ENCODE measurements around the gene IL31RA. TPM values are rescaled to one million over a fixed set of nuclear protein-coding genes. Genes with fewer than 3 reads are reported as not detected.

IL31RA gene
- total RNA-seq, 4 donors from 2014 or later = 0.07 TPM; not detected in 3

DNA sequence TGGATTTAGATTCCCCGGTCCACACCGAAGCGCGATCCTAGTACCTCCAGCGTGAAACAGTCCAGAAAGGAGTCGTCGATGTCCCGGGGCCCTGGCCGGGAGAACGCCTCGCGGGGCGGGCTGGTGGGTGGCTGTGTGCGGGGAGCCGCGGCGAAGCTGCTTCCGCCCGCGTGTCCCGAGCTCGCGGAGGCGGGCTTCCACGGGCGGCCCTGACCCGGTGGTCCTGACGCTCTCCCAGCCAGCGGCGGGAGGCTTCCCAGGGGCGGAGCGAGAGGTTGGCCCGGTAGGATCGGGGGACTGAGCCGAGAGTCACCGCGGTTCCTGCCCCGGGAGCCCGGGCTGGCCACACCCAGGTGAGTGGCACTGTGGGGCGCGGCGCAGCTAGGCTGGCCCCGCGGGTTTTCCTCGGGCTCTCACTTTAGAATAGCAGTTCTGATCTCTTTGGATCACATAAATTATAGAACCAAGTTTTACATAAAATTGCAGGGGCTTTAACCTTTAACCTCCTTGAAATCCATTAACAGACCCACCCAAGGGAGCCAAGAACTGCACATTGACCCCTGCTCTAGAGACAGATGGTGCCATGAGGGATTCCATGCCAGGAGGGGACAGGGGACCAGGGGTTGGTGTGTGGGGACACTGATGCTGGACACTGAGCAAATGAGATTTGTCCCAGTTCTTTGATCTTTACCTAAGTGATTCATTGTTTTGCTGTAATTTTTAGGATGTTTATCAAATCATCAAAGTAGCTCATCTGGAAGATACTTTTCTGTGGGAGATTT, 29.2 kb upstream of the IL31RA start:
- Histone ChIP-seq H3K27me3 (peaks cover 0 to 5% of the 10 kb centered on the region in 2 donors), H3K4me1 (peaks cover 0 to 4% of the 10 kb centered on the region in 2 donors), H3K9me3 (no peaks in the 10 kb centered on the region), H3K36me3 (no peaks in the 10 kb centered on the region), H3K4me3 (peak overlapping the region in 1 of 2 donors; percentile 6), H3K27ac (no peak overlapping the region)
- TF ChIP-seq, protein P1, sequence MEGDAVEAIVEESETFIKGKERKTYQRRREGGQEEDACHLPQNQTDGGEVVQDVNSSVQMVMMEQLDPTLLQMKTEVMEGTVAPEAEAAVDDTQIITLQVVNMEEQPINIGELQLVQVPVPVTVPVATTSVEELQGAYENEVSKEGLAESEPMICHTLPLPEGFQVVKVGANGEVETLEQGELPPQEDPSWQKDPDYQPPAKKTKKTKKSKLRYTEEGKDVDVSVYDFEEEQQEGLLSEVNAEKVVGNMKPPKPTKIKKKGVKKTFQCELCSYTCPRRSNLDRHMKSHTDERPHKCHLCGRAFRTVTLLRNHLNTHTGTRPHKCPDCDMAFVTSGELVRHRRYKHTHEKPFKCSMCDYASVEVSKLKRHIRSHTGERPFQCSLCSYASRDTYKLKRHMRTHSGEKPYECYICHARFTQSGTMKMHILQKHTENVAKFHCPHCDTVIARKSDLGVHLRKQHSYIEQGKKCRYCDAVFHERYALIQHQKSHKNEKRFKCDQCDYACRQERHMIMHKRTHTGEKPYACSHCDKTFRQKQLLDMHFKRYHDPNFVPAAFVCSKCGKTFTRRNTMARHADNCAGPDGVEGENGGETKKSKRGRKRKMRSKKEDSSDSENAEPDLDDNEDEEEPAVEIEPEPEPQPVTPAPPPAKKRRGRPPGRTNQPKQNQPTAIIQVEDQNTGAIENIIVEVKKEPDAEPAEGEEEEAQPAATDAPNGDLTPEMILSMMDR (IDR thresholded peaks at IDR 0.05) = no peak
- no peak for TF ChIP-seq POLR2A (IDR thresholded peaks at IDR 0.05)
- intact Hi-C loops (cut with DNase I; ENCODE audit: low total_unique reads) = no loop called here
- no peak for DNase-seq

DNA sequence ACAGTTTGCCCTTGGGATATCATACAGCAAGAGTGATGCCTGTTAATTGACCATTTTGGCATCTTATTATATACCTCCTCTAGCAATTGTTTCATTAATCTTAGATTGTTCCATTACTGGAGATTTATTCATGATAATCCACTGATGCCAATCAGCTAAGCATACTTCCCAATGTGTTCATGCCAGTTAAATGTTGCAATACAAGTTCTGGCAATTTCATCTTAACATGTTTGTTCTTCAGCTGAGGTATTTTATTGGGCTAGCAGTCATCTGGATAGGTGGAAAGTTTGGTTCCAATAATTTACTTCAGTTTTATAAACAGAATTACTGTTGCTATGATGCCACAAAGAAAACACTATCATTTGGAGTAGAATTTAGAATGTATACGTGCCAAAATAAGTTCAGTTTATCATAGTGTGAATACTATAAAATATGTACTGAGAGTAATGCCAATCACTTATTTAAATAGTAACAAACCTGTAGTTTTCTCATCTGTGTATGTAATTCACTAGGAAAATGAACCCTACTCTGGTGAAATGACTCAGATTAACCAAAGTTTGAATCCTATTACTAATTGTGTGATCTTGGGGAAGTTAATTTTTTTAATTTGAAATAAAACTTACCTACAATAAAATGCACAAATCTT, 27.9 kb upstream of the IL31RA start:
- peaks cover 0 to 4% of the 10 kb centered on the region in 2 donors for H3K4me1 ChIP-seq

DNA sequence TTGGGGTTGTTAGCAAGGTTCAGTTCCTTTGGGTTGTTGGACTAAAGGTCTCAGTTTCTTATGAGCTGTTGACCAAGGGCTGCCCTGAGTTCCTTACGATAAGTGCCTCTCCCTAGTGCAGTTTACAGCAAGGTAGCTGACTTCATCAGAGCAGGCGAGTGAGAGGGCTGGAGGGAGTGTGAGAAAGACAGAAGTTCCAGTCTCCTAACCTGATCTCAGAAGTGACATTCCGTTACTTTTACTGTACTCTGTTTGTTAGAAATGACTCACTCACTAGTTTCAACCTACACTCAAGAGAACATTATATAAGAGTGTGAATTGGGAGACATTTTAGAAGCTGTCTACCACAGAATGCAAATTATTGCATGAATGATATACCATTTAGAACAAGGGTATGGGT, 21.2 kb upstream of the IL31RA start:
- Histone ChIP-seq H3K4me3 (no peak overlapping the region), H3K4me1 (no peaks in the 10 kb centered on the region), H3K27me3 (no peaks in the 10 kb centered on the region), H3K9me3 (no peaks in the 10 kb centered on the region), H3K36me3 (no peaks in the 10 kb centered on the region), H3K27ac (no peak overlapping the region)
- no peak for DNase-seq
- intact Hi-C loops (cut with DNase I; ENCODE audit: low total_unique reads) = no loop called here
- TF ChIP-seq, protein P1 (IDR thresholded peaks at IDR 0.05) = no peak
- TF ChIP-seq POLR2A (IDR thresholded peaks at IDR 0.05) = no peak

More for the DNA sequence above, 27.9 kb upstream of the IL31RA start:
- H3K36me3 ChIP-seq = no peaks in the 10 kb centered on the region
- no peak overlapping the region for H3K4me3 ChIP-seq
- peaks cover 0 to 5% of the 10 kb centered on the region in 2 donors for H3K27me3 ChIP-seq
- intact Hi-C loops (cut with DNase I; ENCODE audit: low total_unique reads) = no loop called here
- TF ChIP-seq, protein P1 (IDR thresholded peaks at IDR 0.05) = no peak
- no peak for TF ChIP-seq POLR2A (IDR thresholded peaks at IDR 0.05)
- H3K27ac ChIP-seq = no peak overlapping the region
- no peak for DNase-seq
- no peaks in the 10 kb centered on the region for H3K9me3 ChIP-seq

DNA sequence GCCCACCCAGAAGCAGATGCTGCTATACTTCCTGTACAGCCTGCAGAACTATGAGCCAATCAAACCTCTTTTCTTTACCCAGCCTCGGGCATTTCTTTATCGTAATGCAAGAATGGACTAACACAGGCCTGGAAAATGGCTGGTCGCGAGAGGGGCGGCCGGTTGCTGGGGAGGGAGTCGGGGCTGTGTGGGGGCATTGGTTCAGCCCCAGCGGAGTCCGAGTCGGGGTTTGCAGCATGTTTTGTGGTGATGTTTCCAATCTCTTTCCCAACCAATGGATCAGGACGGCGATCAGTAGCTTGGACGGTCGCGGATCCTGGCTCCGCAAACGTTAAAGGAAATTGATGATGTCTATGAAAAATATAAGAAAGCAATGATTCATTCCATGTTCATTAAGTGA, 18.7 kb upstream of the IL31RA start:
- TF ChIP-seq, protein P1 (IDR thresholded peaks at IDR 0.05) = no peak
- TF ChIP-seq POLR2A (IDR thresholded peaks at IDR 0.05) = no peak
- Histone ChIP-seq H3K27ac (no peak overlapping the region), H3K36me3 (no peaks in the 10 kb centered on the region), H3K27me3 (no peaks in the 10 kb centered on the region), H3K9me3 (no peaks in the 10 kb centered on the region), H3K4me1 (no peaks in the 10 kb centered on the region), H3K4me3 (no peak overlapping the region)
- intact Hi-C loops (cut with DNase I; ENCODE audit: low total_unique reads) = no loop called here
- no peak for DNase-seq

DNA sequence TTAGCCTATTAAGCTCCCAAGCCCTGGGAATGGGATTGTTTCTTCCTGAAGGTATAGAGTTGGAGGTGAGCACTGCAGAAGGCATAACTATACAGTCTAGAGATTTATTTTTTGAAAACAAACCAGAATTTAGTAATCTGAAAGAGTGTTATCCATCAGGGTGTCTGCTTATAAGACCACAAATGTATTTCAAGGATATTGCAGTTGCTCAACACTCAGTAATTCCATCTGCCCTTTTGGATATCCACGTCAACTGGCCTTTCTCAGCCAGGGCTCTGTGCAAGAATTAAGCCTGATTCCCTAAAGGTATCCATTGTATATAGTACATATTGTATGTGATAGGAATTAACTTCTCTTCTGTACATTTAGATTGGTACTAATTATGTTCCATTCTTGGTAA, 15.0 kb upstream of the IL31RA start:
- intact Hi-C loops (cut with DNase I; ENCODE audit: low total_unique reads) = no loop called here
- Histone ChIP-seq H3K27ac (no peak overlapping the region), H3K4me3 (no peak overlapping the region), H3K9me3 (no peaks in the 10 kb centered on the region), H3K36me3 (no peaks in the 10 kb centered on the region), H3K4me1 (no peaks in the 10 kb centered on the region), H3K27me3 (no peaks in the 10 kb centered on the region)
- no peak for TF ChIP-seq POLR2A (IDR thresholded peaks at IDR 0.05)
- TF ChIP-seq, protein P1 (IDR thresholded peaks at IDR 0.05) = no peak
- no peak for DNase-seq

Measured in uterus (tissue), 4 donors.